ENCODE results near the gene APOBEC3A.
A peak's percentile ranks its signal among the peaks of the same experiment; 100 is the strongest.

APOBEC3A gene

DNA sequence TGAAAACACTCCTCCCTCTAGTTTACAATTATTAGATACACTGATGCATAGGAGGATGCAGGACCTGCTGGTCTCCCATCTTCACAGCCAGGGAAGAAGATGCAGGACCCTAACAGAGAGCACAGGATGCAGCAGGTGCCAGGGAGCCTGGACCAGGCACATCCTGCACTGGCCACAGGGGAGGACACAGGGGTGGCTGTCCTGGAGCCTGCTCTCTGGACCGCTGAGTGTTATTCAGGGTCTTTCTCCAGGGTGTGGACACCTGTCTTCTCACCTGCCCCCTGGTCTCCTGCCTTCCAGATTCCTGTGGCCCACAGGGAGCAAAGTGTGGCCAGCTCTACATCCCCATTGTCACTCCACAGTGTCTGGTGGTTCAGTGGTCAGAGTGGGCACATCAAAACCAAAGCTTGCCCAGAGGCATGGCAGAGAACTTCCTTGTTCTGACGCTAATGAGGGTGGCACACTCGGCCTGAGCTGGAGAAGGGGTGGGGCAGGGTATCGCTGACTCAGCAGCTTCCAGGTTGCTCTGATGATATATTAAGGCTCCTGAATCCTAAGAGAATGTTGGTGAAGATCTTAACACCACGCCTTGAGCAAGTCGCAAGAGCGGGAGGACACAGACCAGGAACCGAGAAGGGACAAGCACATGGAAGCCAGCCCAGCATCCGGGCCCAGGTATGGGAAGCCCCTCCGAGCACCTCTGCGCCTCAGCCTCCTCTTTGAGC, at the start of gene APOBEC3A:
Gene APOBEC3A, plus strand, starts transcription at position 564 of the 725 bp plus-strand sequence. Its CDS starts 83 bp downstream, at position 647.
- no peak within 1 kb of the TSS for H3K27ac ChIP-seq (ENCODE audit: low read depth, low read length)

GRCh38 chr22:38907767-38908166, 49.6 kb upstream of the APOBEC3A start:
- H3K27ac ChIP-seq (ENCODE audit: low read depth, low read length) = no peak overlapping the region
- no peak overlapping the region for H3K9ac ChIP-seq (ENCODE audit: low read length)
- H3K4me1 ChIP-seq (ENCODE audit: insufficient read depth, low read length) = no peaks in the 10 kb centered on the region
- H3K36me3 ChIP-seq (ENCODE audit: insufficient read depth, low read length) = no peaks in the 10 kb centered on the region
- H3K9me3 ChIP-seq (ENCODE audit: low read length) = no peaks in the 10 kb centered on the region
- H3K4me3 ChIP-seq (ENCODE audit: low read depth in 1 of 2, low read length in 2 of 2) = no peak overlapping the region
- no peaks in the 10 kb centered on the region for H3K27me3 ChIP-seq (ENCODE audit: control insufficient read depth in 1 of 2, insufficient read depth in 2 of 2, low read length in 2 of 2)

More for the DNA sequence above, at the start of gene APOBEC3A:
- H3K36me3 ChIP-seq (ENCODE audit: insufficient read depth, low read length) = no peaks in the 10 kb centered on the region
- no peak within 1 kb of the TSS for H3K4me3 ChIP-seq (ENCODE audit: low read depth in 1 of 2, low read length in 2 of 2)
- no peak within 1 kb of the TSS for H3K9ac ChIP-seq (ENCODE audit: low read length)
- no peaks in the 10 kb centered on the region for H3K4me1 ChIP-seq (ENCODE audit: insufficient read depth, low read length)
- H3K27me3 ChIP-seq (ENCODE audit: control insufficient read depth in 1 of 2, insufficient read depth in 2 of 2, low read length in 2 of 2) = no peaks in the 10 kb centered on the region
- H3K9me3 ChIP-seq (ENCODE audit: low read length) = no peaks in the 10 kb centered on the region

GRCh38 chr22:38911434-38911833, 46.0 kb upstream of the APOBEC3A start:
- H3K36me3 ChIP-seq (ENCODE audit: insufficient read depth, low read length) = no peaks in the 10 kb centered on the region
- H3K9me3 ChIP-seq (ENCODE audit: low read length) = no peaks in the 10 kb centered on the region
- no peak overlapping the region for H3K4me3 ChIP-seq (ENCODE audit: low read depth in 1 of 2, low read length in 2 of 2)
- no peaks in the 10 kb centered on the region for H3K4me1 ChIP-seq (ENCODE audit: insufficient read depth, low read length)
- H3K27ac ChIP-seq (ENCODE audit: low read depth, low read length) = no peak overlapping the region
- H3K27me3 ChIP-seq (ENCODE audit: control insufficient read depth in 1 of 2, insufficient read depth in 2 of 2, low read length in 2 of 2) = no peaks in the 10 kb centered on the region
- H3K9ac ChIP-seq (ENCODE audit: low read length) = no peak overlapping the region

- H3K4me1 ChIP-seq (ENCODE audit: insufficient read depth, low read length) = peaks cover 15% of the 10 kb centered on the region
Observed at GRCh38 chr22:38919631-38920190, 37.7 kb upstream of the APOBEC3A start.

DNA sequence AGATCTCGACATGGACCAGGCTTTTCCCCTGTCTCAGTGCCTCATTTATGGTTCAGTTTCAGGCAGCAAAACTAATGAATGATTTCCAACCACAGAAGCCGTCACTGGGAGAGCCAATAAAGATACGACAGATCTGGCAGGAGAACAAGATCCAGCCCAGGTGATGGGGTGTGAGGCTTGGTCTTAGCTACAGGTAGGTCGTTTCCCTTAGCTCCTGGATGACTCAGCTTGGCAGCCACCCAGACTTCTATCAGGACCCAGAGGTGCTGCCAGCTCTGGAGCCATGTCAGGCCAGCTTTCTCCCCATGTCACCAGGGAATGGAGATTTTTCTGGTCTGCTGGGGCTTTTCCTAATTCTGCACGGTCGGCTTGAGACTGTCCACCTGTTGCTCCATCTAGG, 36.3 kb upstream of the APOBEC3A start:
- peaks cover 20% of the 10 kb centered on the region for H3K4me1 ChIP-seq (ENCODE audit: insufficient read depth, low read length)
- H3K36me3 ChIP-seq (ENCODE audit: insufficient read depth, low read length) = no peaks in the 10 kb centered on the region
- no peaks in the 10 kb centered on the region for H3K9me3 ChIP-seq (ENCODE audit: low read length)
- no peak overlapping the region for H3K4me3 ChIP-seq (ENCODE audit: low read depth in 1 of 2, low read length in 2 of 2)
- no peak overlapping the region for H3K27ac ChIP-seq (ENCODE audit: low read depth, low read length)
- H3K27me3 ChIP-seq (ENCODE audit: control insufficient read depth in 1 of 2, insufficient read depth in 2 of 2, low read length in 2 of 2) = no peaks in the 10 kb centered on the region
- no peak overlapping the region for H3K9ac ChIP-seq (ENCODE audit: low read length)

More at GRCh38 chr22:38919631-38920190, 37.7 kb upstream of the APOBEC3A start:
- no peak overlapping the region for H3K4me3 ChIP-seq (ENCODE audit: low read depth in 1 of 2, low read length in 2 of 2)
- H3K27me3 ChIP-seq (ENCODE audit: control insufficient read depth in 1 of 2, insufficient read depth in 2 of 2, low read length in 2 of 2) = no peaks in the 10 kb centered on the region
- H3K9ac ChIP-seq (ENCODE audit: low read length) = no peak overlapping the region
- no peak overlapping the region for H3K27ac ChIP-seq (ENCODE audit: low read depth, low read length)
- no peaks in the 10 kb centered on the region for H3K36me3 ChIP-seq (ENCODE audit: insufficient read depth, low read length)
- no peaks in the 10 kb centered on the region for H3K9me3 ChIP-seq (ENCODE audit: low read length)

DNA sequence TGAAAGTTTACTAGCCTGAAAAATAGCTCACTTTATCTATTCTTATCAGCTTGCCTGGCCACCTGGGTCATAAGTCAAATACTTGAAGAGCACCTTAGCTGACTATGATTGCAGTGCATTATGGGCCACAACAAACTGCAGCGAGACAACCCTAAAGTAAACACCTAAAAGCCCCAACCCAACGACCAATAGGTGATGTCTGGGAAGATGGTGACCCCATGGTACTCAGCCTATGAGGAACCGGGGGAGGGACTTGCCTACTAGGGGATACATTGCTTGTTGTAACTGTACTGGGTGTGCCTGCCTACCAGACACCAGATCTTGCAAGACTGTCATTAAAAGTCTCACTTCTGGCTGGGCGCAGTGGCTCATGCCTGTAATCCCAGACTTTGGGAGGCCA, 35.6 kb upstream of the APOBEC3A start:
- Histone ChIP-seq H3K4me1 (ENCODE audit: insufficient read depth, low read length) (peaks cover 20% of the 10 kb centered on the region), H3K36me3 (ENCODE audit: insufficient read depth, low read length) (no peaks in the 10 kb centered on the region), H3K9ac (ENCODE audit: low read length) (no peak overlapping the region), H3K27me3 (ENCODE audit: control insufficient read depth in 1 of 2, insufficient read depth in 2 of 2, low read length in 2 of 2) (no peaks in the 10 kb centered on the region), H3K4me3 (ENCODE audit: low read depth in 1 of 2, low read length in 2 of 2) (no peak overlapping the region), H3K9me3 (ENCODE audit: low read length) (no peaks in the 10 kb centered on the region), H3K27ac (ENCODE audit: low read depth, low read length) (no peak overlapping the region)

GRCh38 chr22:38923463-38924346, 33.7 kb upstream of the APOBEC3A start:
- no peaks in the 10 kb centered on the region for H3K36me3 ChIP-seq (ENCODE audit: insufficient read depth, low read length)
- peaks cover 26% of the 10 kb centered on the region for H3K4me1 ChIP-seq (ENCODE audit: insufficient read depth, low read length)
- no peaks in the 10 kb centered on the region for H3K27me3 ChIP-seq (ENCODE audit: control insufficient read depth in 1 of 2, insufficient read depth in 2 of 2, low read length in 2 of 2)
- no peak overlapping the region for H3K9ac ChIP-seq (ENCODE audit: low read length)
- H3K4me3 ChIP-seq (ENCODE audit: low read depth in 1 of 2, low read length in 2 of 2) = peak overlapping the region in 1 of 2 donors; percentile 35
- no peaks in the 10 kb centered on the region for H3K9me3 ChIP-seq (ENCODE audit: low read length)
- H3K27ac ChIP-seq (ENCODE audit: low read depth, low read length) = peak overlapping the region; percentile 57

DNA sequence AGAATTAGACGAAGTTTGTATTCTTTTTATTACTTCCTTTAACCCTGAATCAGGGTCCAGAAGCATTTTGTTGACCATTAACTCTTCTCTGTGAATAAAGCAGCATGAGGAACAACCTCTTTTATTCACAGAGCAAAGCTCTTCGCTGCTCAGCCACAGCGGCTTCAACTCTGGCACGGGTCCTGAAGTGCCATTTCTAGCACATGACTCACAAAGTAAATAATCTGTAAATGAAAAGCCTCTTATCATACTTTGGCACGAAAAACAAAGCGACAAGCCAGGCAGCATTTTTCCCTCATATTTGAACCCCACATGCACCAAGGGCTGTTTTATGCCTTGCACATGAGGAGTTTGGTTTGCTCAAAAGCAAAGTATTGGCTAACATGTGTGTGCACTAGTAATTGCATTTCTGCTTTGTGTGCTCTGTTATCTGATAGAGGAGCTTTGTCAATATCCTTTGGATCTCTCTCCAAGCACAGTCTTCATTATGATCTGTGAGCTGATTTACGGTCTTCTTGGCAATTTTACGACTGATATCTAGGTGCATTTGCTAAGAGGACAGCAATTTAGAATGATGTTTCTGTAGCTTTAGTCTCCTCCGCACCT, 33.0 kb upstream of the APOBEC3A start:
- Histone ChIP-seq H3K4me1 (ENCODE audit: insufficient read depth, low read length) (peaks cover 26% of the 10 kb centered on the region), H3K36me3 (ENCODE audit: insufficient read depth, low read length) (no peaks in the 10 kb centered on the region), H3K27ac (ENCODE audit: low read depth, low read length) (peak overlapping the region; percentile 57), H3K9ac (ENCODE audit: low read length) (no peak overlapping the region), H3K9me3 (ENCODE audit: low read length) (no peaks in the 10 kb centered on the region), H3K4me3 (ENCODE audit: low read depth in 1 of 2, low read length in 2 of 2) (peak overlapping the region in 1 of 2 donors; percentile 35), H3K27me3 (ENCODE audit: control insufficient read depth in 1 of 2, insufficient read depth in 2 of 2, low read length in 2 of 2) (no peaks in the 10 kb centered on the region)

DNA sequence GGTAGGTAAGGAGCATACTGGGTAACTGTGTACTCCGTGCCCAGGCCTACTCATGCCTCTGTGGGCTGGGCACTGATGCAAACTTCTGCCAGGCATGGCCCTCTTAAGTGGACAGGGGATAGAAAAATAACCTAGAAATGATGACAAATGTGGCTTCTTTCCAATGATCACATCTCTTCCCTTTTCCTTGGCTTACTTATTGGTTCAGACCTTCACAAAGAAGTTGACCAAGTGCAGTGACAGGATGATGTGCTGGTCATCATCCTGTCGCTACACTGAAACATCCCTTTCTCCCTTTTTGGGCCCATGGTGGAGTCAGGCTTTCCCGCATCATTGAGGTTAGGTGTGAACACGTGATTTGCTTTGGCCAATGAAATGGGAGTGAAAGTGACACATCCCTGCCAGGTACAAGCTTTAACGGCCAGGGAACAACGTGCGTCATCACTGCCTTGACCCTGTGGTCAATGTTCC, 31.8 kb upstream of the APOBEC3A start:
- Histone ChIP-seq H3K27me3 (ENCODE audit: control insufficient read depth in 1 of 2, insufficient read depth in 2 of 2, low read length in 2 of 2) (no peaks in the 10 kb centered on the region), H3K27ac (ENCODE audit: low read depth, low read length) (no peak overlapping the region), H3K4me1 (ENCODE audit: insufficient read depth, low read length) (peaks cover 26% of the 10 kb centered on the region), H3K9me3 (ENCODE audit: low read length) (no peaks in the 10 kb centered on the region), H3K4me3 (ENCODE audit: low read depth in 1 of 2, low read length in 2 of 2) (no peak overlapping the region), H3K9ac (ENCODE audit: low read length) (no peak overlapping the region), H3K36me3 (ENCODE audit: insufficient read depth, low read length) (no peaks in the 10 kb centered on the region)

DNA sequence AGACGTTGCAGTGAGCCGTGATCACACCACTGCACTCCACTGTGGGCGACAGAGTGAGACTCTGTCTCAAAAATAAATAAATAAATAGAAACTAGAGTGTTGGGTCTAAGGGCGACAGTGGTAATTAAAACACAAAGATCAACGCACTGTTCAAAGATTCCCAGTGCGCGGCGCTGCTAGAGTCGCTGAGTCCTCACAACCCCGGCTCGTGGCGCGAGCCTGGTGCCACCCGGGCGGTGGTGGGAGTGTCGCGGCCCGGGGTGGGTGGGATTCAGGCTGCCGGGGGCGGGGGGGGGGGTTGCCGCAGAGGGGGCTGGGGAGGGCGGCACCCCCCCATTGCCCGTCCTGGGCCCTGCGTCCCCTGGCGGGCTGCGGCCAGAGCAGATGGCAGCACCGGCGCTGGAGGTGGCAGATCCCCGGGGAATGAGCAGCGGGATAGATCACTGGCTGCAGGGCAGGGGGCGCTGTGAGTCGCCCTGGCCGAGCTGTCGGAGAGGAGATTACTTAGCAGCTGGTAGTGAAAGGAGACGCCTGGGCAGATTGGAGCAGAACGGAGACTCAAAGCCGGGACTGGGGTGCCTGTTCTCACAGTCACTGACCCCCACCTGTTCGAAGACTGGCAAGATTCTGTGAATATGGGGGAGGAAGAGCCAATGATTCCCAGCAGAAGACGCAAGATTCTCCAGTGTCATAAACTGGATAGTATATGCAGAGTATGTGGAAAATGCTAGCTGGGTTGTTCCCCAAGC, 30.2 kb upstream of the APOBEC3A start:
- peak overlapping the region; percentile 44 for H3K27ac ChIP-seq (ENCODE audit: low read depth, low read length)
- H3K9ac ChIP-seq (ENCODE audit: low read length) = peak overlapping the region; percentile 49
- H3K9me3 ChIP-seq (ENCODE audit: low read length) = no peaks in the 10 kb centered on the region
- peak overlapping the region; percentile 31 to 58 for H3K4me3 ChIP-seq (ENCODE audit: low read depth in 1 of 2, low read length in 2 of 2)
- no peaks in the 10 kb centered on the region for H3K27me3 ChIP-seq (ENCODE audit: control insufficient read depth in 1 of 2, insufficient read depth in 2 of 2, low read length in 2 of 2)
- H3K36me3 ChIP-seq (ENCODE audit: insufficient read depth, low read length) = no peaks in the 10 kb centered on the region
- H3K4me1 ChIP-seq (ENCODE audit: insufficient read depth, low read length) = peaks cover 26% of the 10 kb centered on the region
